Embryonic facial prominence (tissue), 1 donor: ENCODE results near the gene GREB1L.
A peak's percentile ranks its signal among the peaks of the same experiment; 100 is the strongest.
"Not testable (repeated sequence)": the region's sequence is repeated elsewhere in the genome, so short reads cannot be mapped to it uniquely, and the experiment has no call there.

Source experiments
- DNase-seq: peaks from one replicate; pipeline ENCODE4 v3.0.0-alpha.2; 2016; ENCODE audit errors: extremely low spot score

The GREB1L gene

DNA sequence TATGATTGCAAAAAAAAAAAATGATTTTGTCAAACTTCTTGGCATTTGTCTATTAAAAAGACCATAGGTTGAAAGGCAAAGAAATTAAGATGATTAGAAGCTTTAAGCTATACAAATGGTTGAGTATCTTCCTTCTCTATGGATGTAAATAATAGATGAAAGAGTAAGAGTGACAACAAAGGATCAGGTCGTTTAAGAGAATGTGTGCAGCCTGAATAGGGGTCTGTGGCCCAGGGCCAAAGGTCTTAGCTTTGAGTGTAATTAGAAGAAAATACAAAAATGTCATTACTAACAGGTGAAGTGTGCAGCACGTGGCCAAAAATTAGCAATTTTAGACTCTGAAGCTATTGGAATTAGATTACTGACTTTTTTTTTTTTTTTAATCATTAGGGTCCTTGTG, 122.4 kb downstream of the GREB1L start:
- no peak for DNase-seq

DNA sequence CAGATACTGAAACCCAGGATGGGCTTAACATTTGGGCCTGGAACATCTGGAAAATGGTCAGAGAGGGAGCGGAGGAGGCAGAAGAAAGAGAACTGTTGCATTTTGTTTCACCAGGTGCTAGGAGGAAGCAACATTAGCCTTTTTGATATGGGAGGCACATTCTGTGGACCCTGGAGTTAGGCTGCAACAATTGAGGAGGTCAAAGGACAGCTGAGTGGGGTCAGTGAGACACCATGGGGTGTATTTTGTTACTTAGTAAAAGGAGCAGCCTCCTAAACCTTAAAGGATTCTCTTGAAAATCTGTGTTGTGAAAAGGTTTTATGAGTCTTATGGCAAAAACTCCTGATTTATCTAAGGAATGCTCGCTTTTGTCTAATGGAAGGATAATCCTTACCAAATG, 124.9 kb downstream of the GREB1L start:
- DNase-seq = no peak

GRCh38 chr18:21369146-21369545, 127.1 kb downstream of the GREB1L start:
- no peak for DNase-seq

DNA sequence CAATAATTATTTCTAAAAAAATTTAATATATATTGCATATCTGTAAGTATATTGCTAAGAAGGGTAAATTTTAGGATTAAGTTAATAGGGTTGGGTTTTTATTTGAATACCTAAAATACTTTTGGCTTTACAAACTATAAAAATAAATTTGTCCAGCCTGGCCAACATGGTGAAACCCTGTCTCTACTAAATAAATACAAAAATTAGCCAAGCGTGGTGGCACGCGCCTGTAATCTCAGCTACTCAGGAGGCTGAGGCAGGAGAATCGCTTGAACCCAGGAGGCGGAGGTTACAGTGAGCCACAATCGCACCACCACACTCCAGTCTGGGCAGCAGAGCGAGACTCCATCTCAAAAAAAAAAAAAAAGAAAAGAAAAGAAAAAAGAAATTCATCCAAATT, 127.6 kb downstream of the GREB1L start:
- not testable (repeated sequence) for DNase-seq

GRCh38 chr18:21383031-21383430, 141.0 kb downstream of the GREB1L start:
- no peak for DNase-seq

- DNase-seq = no peak
Observed at GRCh38 chr18:21386523-21387240, 144.7 kb downstream of the GREB1L start.

- DNase-seq = no peak
Observed at GRCh38 chr18:21387886-21388285, 145.9 kb downstream of the GREB1L start.

- DNase-seq = no peak
Observed at GRCh38 chr18:21389283-21389682, 147.3 kb downstream of the GREB1L start.

GRCh38 chr18:21389903-21390302, 147.9 kb downstream of the GREB1L start:
- DNase-seq = no peak

DNA sequence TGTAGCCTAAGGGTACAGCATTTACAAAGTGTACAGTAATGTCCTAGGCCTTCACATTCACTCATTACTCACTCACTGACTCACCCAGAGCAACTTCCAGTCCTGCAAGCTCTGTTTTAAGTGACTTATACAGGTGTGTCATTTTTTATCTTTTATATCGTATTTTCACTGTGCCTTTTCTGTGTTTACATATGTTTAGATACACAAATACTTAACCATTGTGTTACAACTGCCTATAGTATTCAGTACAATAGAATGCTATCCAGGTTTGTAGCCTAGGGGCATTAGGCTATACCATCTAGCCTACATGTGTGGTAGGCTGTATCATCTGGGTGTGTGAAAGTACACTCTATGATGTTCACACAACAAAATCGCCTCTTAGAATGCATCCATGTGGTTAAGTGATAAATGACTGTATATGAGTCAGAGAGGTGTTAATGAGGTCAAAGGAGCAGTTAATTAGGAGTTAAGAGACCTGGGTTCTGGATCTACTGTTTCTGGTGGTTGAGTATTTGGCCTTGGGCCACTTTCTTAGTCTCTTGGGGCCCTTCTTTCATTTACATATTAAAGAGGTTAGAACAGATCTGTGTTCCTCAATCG, 149.1 kb downstream of the GREB1L start:
- DNase-seq = no peak

DNA sequence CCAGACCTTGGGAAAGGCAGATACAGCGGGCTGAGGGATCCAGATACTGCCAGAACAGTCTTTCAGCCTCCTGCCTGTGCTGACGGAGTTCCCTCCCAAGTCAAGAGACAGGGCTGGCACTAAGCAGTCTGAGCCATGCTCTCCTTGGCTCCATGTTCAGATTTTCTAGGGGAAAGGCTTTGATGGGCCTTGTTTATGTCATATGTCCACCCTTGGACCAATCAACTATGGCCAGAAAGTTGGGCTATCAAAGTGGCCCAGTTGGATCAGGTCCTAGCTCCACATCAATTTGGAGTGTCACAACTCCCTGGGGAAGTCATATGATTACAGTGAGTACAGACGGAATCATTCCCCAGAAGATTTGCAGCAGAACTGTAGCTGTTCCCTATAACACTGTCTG, 152.0 kb downstream of the GREB1L start:
- DNase-seq = no peak

DNA sequence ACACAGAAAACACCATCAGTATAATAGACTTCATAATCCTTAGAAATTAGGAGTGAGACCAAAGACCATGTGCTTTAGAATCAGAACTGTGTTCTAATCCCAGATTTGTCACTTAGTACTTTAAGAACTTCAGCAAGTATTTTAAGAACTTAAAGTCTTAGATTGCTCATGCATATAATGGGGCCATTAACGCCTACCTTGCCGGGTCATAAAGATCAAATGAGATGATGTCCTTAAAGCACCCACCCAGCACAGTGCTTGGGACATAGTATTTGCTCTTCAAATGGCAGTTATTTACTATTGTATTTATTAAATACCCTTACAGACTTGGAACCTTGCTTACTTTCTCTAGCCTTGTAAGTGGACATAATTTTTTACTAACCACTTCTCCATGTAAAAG, 156.1 kb downstream of the GREB1L start:
- DNase-seq = no peak

DNA sequence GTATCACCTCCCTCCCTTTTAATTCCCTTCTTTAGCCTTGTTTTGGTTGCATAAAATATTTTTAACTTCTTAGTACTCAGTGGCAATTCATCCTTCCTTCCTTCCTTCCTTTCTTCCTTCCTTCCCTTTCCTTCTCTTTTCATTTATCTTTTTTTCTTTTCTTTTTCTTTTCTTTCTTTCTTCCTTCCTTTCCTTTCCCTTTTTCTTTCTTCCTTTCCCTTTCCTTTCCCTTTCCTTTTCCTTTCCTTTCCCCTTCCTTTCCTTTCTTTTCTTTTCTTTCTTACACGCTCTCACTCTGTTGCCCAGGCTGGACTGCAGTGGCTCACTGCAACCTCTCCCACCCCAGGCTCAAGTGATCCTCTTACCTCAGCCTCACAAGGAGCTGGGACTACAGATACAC, 160.2 kb downstream of the GREB1L start:
- DNase-seq = no peak

DNA sequence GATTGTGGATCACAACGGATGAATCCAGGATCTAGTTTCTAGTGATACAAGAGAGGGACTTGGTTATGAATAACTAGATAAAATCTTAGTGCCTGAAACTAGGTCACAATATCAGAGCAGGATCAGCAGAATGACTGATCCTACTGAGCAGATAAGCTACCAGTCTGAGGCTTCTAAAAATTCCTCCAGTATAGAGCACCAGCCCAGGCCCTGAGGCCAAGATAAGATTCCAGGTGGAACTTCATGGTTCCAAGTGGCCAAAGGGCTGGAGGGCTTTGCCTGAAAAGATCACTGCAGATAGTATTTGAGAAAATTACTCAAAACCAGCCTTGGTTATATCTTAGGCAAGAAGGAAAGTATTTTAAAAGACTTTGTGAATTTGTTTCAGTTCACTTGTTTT, 162.4 kb downstream of the GREB1L start:
- DNase-seq = no peak

- no peak for DNase-seq
Observed at GRCh38 chr18:21406116-21406515, 164.1 kb downstream of the GREB1L start.

DNA sequence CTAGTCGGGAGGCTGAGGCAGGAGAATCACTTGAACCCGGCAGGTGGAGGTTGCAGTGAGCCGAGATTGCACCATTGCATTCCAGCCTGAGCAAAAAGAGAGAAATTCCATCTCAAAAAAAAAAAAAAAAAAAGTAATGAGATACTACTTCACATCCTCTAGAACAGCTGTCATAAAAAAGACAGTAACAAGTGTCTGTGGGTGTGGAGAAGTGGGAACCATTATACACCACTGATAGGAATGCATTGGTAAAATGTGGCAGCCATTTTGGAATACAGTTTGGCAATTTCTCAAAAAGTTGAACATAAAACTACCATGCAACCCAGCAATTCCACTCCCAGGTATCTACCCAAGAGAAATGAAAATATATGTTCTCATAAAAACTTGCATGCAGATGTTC, 166.6 kb downstream of the GREB1L start:
- no peak for DNase-seq

GRCh38 chr18:21433436-21433835, 191.4 kb downstream of the GREB1L start:
- DNase-seq = no peak

DNA sequence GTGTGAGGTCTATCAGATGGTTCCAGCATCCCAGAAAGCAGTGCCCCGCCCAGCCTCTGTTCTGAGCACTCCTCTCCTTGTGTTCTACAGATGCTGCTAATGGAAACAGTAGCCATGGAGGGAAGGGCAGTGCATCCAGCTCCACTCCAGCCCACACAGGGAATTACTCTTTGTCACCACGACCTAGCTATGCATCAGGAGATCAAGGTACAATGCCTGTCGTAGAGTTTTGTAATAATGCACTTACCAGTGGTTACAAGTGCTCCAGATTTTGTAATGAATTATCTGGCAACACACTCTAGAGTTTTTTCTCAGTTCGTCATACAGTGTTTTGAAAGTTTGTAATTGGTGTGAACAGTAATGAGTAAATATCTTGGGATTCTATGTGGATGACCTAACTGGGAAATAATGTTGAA, 197.4 kb downstream of the GREB1L start:
- no peak for DNase-seq

- no peak for DNase-seq
Observed at GRCh38 chr18:21441670-21442069, 199.6 kb downstream of the GREB1L start.

DNA sequence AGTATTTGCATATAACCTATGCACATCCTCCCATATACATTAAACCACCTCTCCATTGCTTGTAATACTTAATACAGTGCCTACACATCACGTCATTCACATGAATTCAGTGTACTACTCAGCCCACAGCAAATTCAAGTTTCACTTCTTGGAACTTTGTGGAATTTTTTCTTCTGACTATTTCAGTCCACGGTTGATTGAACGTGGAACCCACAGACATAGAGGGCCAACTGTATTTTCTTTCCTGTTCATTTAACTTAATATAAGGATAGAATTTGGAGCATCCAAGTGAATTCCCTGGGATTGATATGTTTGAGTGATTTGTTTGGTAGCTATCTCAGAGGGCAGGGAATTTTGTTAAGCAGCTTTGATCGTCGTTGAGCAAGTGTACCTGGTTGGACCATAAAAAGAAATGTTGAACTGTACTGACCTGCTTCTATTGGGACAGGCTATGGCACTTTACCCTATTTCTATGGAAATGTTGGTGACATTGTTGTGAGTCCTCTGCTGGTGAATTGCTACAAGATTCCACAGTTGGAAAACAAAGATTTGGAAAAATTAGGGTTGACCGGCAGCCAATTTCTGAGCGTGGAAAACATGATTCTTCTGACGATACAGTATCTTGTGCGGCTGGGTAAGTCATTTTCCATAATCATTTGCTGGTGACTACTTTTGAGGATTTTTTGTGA, 201.9 kb downstream of the GREB1L start:
- no peak for DNase-seq

- DNase-seq = peak; percentile 24
Observed at GRCh38 chr18:21444465-21445212, 202.6 kb downstream of the GREB1L start.

DNA sequence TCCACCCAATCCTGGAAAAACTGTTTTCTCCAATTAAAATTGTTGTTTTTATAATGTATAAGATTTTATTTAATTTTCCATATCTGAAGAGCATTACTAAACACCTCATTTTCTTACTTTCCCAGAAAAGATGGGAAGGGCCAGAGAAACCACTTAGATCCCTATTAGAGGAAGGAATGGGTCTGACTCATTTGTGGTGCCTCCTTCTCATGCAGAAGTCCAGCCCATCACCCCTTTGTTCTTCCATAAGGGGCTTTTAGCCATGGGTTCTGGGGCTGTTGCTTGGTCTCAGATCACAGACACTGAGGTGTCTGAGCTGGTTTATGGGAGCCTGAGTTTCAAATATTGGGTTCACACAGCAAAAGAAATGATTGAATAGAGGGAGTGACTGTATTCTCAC, 206.3 kb downstream of the GREB1L start:
- DNase-seq = no peak
